HG03108 (cell line): ENCODE measurements around the gene HIF1AN.

Source experiments
- ATAC-seq: cut with Tn5 transposase; IDR thresholded peaks from one replicate; pipeline ENCODE4 v1.9.1; 2021; ENCODE audit warnings: moderate library complexity; ENCODE audit not compliant: unreplicated experiment

The HIF1AN gene

DNA sequence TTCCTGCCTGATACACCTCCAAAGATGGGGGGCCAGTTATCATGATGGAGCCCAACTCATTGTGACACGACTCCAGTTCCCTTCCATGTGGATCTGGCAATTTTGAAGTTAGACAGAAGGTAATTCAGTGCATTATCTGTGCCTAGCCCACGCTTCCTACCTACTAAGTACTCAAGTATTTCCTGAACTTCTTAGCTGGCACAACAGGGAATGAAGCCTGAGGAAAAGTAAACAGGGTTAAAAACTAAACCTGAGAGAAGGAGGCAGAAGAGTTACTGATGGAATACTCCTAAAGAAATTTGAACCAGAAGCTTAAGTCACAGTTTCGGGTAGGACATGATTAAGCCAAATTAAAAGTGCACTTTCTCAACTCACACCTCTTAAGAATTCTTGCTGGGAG is 14.9 kb upstream of the HIF1AN start:
- no peak for ATAC-seq

DNA sequence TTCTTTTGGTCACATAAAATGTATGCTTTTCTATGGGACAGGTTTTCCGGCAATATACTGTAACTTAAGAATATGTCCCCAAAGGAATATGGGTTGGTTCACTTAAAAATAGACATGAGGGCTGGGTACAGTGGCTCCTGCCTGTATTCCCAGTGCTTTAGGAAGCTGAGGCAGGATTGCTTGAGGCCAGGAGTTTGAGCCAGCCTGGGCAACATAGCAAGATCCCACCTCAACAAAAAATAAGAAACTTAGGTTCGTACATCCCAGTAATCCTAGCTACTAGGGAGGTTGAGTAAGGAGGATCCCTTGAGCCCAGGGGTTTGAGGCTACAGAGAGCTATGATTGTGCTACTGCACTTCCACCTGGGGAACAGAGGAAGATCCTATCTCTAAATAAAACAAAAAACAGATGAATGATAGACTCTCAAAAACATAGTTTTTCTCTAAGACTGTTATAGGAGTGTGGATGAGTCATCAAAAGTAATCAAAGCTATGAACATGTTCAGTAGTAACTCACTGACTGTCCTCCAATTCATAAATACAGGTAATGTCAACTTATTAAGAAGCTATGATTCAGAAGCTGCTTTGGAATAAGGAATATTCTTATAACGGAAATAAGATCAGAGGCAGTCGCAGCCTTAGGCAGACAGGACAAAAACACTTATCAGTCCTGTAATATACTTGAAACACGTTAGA is 13.5 kb upstream of the HIF1AN start:
- no peak for ATAC-seq

DNA sequence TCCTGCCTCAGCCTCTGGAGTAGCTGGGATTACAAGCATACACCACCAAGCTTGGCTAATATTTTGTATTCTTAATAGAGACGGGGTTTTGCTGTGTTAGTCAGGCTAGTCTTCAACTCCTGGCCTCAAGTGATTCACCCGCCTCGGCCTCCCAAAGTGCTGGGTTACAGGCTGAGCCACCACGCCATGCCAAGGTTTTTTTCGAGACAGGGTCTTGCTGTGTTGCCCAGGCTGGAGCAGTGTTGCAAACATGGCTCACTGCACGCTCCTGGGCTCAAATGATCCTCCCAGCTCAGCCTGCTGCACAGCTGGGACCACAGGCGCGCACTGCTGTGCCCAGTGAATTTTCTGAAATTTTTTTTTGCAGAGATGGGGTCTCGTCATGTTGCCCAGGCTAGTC is 12.8 kb upstream of the HIF1AN start:
- ATAC-seq, result no peak

DNA sequence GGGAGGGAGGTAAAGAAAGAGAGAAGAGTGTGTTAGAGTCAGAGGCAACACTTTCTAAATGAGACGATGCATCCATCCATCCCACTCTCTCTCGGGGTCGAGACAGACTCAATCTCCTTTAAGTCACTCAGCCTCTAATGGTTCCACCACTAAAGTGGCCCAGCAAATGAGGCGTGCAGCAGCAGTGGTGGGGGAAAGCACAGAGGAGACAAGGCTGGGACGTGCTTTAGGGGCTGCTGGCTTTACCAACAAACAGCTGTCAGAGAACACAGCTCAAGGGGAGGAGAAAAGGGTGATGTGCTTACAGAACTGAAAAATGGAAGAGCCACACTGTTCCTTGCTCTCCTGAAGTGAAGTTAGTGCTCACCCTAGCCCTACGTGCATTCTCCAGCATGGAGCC is 11.5 kb upstream of the HIF1AN start:
- ATAC-seq, result no peak

DNA sequence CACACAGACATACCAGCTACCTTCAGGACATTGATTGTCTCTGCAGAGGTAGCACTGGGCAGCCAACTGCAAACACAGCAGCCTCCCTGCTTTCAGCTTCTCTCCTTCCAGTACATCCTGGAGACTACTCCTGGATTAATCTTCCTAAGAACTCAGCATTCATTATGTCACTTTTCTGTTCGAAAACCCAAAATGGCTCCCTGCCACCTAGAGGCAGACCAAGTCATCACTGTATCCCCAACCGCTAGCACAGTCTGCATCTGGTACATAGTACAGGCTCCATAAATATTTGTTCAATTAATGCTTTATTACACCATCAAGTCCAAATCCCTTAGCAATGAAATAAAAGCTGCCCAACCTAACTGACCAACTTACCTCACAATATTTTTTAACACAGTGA is 11.1 kb upstream of the HIF1AN start:
- ATAC-seq, result no peak

DNA sequence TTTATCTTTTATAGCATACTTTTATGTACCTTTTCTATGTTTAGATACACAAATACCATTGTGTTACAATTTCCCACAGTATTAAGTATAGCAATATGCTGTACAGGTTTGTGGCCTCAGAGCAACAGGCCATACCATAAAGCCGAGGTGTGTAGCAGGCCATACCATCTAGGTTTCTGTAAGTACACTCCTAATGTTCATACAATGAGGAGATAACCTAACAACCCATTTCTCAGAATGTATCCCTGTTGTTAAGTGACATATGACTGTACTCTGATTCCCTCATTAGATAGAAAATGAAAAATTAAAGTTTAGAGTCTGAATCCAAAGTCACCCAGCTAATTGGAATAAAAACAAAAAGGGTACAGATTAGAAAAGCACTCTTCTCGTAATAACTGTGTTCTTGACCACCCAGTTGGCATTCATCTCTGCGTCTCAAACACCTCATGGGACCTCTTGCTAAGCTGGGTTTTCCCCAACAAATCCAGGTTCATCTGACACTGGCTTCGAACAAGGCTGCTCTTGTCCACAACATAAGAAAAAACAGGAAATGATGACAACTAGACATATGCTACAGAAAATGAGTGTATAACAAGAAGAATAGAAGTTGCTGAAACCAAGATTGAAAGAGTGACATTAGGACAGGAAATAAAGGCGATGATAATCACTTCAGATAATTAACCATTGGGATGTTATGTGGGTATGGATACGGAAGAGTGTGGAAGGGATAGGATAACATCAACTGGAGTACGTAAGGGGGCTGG is 7.4 kb upstream of the HIF1AN start:
- ATAC-seq, result no peak

DNA sequence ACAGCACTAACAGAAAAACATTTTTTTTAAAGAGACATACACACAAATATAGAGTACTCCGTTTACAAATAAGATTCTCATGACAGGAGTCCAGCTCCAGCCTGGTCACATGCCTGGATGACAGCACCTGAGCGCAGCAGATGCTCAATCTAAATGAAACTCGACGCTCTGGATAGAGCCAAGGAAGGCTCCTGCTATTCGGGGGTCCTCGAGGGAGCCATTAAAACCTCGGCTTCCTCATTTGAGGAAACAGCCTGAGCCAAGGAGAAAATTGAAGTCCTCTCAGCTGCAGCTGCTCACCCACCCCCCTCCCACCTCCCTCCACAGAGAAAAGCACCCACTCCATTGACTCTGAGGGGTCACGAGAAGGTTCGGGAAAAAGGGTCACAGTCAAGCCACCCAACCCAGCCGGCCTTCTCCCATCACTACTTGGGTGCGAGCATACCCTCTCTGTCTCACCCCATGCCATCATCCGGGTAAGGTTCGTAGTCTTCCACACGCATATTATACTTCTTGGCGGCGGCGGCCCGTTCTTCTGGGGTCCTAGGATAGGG is 6.7 kb upstream of the HIF1AN start:
- no peak for ATAC-seq

DNA sequence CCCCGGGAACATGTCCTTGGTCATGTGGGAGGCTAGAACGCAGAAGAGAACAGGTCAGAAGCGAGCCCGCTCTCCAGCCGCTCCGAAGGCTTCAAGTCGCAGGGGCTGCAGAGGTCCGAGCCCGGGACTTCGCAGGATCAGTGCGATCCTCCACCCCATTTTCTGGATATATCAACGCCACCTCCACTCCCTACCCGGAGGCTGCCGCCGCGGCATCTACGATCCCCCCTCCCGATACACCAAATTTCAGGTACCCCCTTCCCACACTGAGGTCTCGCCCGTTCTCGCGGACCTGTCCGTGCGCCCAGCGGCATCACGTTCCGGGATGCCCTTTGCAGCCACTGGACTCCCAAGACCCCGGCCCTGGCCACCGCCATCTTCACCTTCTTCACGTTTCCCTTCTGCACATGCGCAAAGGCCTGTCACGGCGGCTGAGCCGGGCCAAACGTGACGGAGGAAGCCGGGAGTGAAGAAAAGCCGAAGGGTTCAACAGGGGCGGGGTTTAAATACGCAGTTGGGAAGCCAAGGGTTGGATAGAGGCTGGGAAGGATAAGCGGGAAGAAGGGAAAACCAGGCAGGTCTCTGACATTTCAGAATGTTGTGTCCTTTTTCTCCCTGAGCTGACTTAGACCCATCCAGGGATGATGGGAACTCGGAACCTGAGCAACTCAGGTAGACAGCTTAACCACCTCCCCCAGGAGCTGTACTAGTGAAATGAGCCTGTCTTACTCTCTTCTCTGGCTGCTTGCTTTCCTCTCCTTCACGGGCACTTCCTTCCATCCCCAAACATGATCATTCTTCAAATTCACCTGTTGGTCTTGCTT is 6.1 kb upstream of the HIF1AN start, which contains the start of gene NDUFB8:
Gene NDUFB8 (minus strand): TSS at position 397 of the 824 bp plus-strand sequence. CDS start 20 bp downstream, at position 377.
- peak; percentile 80 for ATAC-seq

DNA sequence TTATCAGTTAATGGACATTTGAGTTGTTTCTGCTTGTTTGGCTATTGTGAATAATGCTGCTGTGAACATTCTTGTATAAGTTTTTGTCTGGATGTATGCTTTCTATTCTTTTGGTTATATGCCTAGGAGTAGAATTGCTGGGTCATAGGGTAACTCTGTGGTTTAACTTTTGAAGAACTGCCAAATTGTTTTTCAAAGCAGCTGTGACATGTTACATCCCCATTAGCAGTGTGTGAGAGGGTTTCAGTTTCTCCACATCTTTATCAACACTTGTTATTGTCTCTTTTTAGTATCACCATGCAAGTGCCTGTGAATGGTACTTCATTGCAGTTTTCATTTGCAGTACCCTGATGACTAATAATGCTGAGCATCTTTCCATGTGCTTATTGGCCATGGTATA is 4.0 kb upstream of the HIF1AN start:
- no peak for ATAC-seq

DNA sequence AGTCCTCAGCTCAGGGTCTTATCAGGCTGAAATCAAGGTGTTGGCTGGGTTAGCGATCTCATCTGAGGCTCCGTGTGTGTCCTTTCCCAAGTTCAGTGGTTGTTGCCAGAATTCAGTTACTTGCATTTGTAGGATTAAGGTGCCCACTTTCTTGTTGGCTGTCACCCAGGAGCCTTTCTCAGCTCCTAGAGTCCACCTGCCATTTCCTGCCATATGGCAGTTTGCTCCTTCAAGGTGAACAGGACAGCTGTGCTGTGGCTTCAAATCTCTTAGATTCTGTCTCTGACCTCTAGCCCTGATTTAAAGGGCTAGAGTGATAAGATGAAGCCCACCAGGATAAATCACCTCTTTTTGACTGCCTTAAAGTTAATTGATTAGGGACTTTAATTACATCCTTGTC is 1.0 kb upstream of the HIF1AN start:
- ATAC-seq, result no peak

DNA sequence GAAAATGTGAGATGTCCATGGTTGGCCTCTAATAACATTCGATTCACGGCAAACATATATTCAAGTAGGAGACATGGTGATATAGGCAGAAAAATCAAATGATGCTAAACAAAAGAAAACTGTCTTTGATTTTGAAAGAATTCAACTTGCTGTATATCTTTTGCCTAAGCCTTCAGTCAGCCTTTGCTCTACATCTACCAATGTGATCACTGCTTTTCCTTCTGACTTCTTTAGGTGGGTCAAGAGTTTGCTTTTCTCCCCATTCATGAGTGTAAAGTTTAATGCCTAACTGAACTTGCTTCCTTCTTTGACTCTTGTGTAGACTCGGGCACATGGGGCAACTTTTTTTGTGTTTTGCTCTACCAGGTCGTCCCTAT is 417 bp upstream of the HIF1AN start:
- ATAC-seq, result no peak

DNA sequence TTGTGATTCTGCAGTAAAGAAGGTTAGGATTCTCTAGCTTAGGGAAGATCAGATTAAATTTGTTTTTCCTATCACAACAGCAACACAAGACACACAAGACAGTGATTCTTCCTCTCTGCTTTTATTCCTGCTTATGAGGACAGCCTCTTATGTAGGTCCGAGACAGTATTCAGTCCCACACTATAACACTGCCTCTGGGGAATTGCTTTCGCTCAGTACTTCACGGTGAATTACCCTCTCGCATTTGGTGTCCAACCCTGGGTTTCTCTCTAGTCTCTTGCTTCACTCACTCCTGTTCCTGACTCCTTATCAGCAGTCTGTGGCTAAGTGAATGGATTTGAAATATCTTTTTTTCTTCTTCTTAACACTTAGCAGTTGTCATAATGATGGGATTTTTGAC is 1.7 kb downstream of the HIF1AN start:
- no peak for ATAC-seq

DNA sequence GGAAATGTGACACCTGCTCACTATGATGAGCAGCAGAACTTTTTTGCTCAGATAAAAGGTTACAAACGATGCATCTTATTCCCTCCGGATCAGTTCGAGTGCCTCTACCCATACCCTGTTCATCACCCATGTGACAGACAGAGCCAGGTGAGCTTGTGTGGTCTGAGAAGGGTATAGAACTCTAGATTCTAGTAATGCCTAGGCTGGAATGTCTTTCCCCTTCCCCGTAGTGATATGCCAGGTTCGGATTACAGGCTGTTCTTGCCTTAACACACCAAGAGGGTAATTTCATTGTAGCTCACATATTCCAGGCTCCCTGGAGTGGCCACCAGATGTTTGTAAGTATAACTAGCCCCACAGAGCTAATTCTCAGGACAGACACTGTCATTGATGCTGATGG is 9.2 kb downstream of the HIF1AN start:
- no peak for ATAC-seq

DNA sequence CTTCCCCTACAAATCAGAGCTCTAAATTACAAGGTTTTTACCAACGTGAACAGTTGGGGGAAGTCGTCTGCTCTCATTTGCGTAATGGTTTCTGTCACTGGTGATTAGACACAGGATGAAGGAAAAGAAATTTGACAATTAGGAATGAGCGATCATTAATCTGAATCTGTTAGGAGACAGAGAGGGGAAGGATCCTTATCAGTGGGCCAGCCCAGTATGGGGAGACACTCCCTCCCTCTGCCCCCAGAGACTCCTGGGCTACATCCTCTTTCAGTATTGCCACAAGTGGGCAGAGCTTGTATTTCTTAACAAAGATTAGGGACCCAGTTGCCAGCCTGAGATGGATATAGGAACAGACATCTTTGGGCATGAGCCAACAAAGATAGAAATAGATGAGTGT is 15.5 kb downstream of the HIF1AN start:
- no peak for ATAC-seq

DNA sequence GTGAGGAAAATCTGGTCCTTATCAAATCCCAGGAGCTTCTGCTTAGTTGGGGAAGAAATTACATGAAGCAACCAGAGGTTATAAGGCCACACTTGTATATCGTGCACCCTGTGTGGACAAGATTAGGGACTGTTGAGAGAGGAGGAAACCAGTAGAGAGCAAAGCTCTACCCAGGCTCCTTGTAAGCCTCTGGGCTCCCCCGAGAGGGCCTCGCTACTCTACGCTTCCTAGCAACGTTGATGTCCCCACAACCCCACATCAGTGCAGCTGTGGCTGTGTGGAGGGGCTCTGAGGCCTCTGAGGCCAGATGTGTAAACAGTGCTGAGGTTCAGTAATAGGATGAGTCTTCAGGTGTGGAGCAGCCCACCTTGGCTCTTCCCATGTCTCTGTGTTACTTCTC is 16.0 kb downstream of the HIF1AN start:
- ATAC-seq, result no peak

DNA sequence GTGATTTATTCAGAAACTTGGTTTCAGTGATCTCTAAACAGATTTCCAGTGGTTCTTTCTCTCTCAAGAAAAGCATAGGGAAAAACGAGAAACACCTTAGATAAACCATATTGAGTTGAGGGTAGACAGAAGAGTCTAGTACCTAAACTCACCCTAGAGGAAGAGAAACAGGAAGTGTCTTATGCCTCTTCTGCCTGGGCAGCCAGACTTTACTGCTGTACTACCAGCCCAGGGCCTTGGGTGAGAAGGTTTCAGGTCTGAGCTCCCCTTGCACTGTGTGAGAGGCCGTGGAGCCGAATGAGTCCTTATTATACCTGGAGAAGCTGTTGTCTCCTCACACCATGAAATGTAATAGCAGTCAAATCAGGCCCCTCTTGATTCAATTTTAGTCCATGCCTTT is 18.2 kb downstream of the HIF1AN start:
- ATAC-seq, result no peak

DNA sequence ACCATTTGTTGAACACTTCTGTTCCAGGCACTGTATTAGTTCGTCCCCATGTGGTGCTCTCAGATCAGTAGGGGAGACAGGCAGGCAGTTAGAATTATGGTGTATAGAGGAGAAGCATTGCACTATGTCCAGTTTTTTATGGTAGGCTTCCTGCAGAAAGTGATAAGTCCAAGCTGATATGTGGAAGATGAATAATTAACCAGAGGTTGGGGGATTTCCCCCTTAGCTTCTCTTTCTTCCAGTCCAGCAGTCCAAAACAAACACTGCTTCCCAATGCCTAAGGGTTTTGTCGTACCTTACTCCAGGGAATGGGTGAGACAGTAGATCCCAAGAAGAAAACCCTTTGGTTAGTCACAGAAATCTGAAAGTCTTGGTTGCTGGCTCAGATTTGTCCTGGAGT is 19.2 kb downstream of the HIF1AN start:
- no peak for ATAC-seq

DNA sequence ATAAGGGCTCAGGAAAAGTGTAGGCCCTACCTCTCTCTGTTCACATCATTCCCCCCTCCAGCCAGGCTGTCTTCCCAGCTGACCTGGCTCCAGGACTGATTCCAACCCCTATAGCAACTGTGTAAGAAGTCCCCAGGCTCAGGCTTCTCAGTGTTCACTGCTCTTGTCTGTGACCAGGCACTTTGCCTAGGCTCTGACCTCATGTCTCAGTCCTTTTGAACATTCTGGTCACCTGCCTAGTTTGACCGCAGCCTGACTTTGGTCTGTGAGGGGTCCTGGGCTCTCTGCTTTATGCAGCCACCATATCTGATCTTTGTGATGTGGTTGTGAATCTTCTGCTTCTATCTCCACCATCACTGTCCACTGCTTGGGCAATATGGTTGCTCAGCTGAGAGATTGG is 24.5 kb downstream of the HIF1AN start:
- ATAC-seq, result no peak

DNA sequence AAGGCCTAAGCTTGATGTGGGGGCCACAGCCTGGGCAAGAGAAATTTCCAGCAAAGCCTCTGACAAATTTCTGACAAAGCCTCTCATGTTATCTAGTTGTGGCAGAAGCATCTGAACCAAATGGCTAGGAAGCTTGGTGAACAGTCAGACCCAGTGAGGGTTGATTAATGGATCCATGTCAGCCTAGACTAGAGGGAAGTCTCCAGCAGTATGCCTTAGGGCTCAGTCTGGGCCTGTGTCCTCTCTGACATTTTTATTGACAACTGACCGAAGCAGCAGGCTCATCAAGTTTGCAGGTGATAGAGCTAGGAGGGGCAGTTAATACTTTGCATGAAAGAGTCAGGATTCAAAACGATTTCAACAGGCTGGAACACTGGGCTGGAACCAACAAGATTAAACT is 25.3 kb downstream of the HIF1AN start:
- ATAC-seq, result no peak

DNA sequence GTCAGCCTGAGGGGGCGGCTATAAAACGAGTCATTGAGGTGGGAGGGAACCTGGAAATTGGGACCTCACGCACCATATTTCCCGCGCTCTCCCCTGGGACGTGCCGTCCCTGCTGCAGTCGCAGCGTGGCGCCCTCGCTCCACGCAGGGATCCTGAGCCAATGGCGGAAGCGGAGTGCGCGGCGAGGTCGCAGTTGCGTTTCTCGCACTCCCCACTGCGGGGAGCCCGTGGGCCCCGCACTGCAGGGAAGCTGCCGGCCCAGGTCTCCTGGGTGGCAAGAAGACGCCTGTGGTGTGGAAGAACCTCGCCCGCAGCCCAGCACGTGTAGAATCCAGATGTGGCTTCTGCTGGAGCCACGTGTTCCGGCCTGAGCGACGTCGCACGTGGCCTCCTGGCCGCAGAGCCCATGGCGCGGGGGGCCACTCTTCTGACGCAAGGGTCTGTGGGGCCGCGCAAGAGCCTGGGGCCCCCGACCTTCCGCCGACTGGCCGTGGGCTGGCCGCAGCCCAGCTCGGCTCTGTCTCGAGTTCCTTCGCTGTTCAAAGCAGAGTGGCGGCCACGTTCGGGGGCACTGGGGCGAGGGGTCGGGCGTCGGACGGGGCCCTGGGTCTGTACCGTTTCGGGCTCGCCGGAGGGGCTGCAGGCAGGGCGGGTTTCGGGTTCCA is 26.4 kb downstream of the HIF1AN start:
- peak; percentile 61 for ATAC-seq
